Measurements from ENCODE around the gene MFSD6.

The MFSD6 gene

DNA sequence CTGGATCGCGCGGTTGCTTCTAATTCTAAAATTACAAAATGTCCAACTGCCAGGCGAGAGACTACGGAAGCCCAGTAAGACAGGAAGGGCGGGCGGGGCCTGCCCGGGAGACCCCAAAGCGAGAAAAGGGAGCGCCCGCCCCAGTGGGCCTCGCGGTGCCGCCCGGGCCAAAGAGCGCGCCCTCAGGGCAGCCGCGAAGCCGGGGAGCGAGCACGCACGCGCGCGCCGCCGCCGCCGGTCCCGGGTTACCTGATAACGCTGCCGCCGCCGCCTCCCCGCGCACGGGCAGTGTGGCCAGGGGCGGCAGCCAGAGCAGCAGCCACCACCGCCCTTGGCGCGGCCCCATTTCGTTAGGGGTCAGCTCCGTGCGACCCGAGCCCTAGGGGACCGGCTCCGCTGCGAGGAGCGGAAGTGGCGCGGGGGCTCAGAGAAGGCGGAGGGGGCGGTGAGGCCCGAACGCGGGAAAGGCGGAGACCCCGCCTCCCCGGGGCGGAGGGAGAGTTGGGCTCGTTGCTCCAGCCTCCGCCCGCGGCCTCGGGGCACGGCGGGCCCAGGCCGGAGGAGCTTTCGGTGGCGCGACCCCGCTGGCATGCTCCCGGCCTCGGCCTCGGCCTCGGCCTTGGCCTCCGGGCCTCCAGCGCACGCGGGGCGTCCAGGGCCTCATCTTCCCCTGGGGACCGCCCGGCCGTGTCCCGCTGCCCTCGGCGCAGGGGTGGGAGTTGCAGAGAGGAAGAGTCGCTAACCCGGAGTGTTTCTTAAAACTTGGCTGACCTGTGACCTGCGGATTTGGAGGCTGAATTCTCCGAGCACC, 126.4 kb downstream of the MFSD6 start, which contains the start of gene NEMP2:
TSS of gene NEMP2 (minus strand) at position 413 of the 811 bp plus-strand sequence. CDS start at position 346, 67 bp downstream.
- ATAC-seq = peak; percentile 78 to 79

DNA sequence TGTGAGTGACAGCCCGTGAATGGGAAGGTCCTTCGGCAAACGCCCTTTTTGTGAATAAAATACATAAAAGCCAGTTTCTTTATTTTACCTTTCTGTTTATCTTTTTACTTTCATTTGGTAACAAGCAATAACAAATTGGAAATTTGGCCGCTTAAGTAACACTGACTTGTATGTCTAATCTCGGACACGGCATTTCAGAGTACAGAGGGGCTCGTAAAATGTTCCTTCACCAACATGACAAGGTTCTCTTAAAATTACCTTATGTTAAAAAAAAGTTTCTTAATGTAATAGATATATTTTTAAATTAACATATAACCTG, 126.9 kb downstream of the MFSD6 start:
- no peak for ATAC-seq

DNA sequence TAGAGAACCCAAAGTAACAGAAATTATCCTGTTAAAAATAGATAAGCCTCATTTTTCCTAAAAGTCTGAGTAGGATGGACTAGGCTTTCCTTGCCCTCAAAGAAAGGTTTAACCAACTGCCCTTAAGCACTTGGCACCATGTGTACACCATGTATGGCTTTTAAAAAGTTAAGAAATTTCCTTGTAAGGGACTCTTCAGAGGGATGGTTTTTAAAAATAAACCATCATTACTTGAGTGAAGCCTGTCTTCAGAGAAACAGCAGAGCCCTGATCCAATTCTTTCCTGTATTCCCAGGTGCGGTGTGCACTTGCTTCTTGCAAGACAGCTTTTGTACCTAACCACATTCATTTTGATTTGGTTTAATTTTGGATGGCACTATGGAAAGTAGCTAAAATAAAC, 127.4 kb downstream of the MFSD6 start:
- no peak for ATAC-seq

DNA sequence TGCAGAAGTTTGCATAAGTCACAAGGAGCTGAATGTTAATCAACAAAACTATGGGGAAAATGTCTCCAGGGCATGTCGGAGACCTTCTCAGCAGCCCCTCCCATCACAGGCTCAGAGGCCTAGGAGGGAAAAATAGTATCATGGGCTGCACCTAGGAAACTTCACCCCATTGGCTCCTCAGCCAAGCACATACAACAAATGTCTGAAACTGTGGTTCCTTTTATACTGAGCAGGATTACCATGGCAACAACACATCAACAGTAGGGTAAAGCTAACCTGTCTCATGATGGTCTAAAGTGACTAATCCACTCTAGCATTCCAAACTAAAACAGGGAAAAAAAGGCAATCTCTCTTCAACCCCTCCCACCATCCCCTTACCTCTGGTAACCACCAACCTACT, 129.6 kb downstream of the MFSD6 start:
- no peak for ATAC-seq

DNA sequence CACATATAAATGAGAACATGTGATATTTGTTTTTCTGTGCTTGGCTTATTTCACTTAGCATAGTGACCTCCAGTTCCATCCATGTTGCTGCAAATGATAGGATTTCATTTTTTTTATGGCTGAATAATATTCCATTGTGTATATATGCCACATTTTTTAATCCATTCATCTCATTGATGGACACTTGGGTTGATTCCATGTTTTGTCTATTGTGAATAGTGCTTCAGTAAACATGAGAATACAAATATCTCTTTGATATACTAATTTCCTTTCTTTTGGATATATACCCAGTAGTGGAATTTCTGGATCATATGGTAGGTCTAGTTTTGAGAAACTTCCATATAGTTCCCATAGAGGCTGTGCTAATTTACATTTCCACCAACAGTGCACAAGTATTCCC, 130.0 kb downstream of the MFSD6 start:
- no peak for ATAC-seq

DNA sequence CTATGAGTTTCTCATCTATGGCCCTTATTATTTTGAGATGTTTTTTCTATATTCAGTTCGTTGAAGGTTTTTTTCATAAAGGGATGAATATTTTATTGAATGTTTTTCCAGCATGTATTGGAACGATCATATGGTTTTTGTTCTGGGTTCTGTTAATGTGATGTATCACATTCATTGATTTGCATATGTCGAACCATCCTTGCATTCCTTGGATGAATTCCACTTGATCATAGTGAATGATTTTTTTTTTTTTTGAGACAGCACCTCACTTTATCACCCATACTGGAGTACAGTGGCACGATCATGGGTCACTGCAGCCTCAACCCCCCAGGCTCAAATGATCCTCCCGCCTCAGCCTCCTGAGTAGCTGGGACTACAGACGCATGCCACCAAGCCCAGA, 131.9 kb downstream of the MFSD6 start:
- ATAC-seq = no peak

DNA sequence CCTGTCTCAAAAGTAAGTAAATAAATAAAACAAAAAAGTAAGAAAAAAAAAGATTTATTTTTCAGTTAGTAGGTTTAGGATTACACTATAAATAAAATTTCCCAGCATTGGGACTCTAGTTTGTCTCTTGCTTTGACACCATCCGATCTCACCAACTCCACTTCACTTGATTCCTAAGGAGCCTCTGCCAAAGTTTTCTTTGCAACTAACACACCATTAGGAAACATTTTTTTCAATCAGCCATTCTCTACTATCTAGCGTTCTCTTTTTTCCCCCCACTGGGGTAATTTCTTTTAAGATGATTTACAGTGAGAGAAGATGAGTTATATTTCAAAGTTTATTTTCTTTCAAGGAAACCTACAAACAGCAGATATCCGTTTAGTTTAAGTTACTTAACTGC, 136.9 kb downstream of the MFSD6 start:
- no peak for ATAC-seq

DNA sequence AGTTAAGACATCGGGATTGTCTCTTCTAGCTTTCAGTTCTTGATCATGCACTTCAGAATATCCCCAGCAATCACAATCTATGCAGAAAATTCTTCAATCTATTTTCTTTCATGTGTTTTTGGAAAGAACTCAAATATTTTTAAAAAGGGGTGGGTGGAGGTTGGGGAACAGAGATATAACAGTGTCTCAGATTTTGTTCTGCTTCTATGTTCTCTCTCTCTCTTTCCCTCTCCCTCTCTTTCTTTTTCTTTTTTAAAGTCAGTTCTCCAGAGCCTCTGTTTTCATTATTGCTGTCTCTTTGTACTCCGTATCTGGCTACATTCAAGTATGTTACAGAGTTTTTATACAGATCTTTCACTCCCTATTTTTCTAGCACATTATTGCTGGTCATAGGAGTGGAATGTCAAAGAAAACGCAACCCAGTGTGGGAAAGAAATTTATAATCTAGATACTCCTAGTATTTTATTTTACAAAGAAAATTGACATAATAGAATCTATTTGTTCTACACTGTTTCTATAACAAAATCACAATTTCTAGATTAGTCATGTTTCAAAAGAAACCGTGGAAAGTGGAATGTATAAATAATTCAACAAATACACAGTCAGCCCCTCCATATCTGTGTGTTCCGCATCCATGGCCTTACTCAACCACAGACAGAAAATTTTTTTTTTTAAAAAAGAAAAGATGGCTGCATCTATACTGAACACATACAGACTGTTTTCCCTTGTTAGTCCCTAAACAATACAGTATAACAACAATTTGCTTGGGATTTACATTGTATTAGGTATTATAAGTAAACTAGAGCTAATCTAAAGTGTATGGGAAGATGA, 137.6 kb downstream of the MFSD6 start:
- ATAC-seq = no peak

DNA sequence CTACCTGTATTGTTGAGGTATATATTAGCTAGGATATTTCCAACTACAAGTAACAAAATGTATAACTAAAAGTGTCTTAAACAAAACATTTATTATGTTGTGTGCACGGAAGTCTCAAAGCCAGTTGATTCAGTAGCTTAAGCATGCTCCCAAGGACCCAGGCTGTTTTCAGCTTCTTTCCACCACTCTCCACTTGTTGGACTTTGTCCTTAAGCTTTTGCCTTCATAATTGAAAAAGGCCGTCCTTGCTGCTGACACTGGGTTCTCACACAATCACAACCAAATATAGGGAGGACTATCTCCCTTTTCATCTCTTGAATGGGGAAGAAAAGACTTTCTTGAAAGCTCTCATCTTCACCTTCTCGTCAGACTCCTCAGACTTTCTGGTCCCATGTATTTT, 138.6 kb downstream of the MFSD6 start:
- ATAC-seq = no peak

DNA sequence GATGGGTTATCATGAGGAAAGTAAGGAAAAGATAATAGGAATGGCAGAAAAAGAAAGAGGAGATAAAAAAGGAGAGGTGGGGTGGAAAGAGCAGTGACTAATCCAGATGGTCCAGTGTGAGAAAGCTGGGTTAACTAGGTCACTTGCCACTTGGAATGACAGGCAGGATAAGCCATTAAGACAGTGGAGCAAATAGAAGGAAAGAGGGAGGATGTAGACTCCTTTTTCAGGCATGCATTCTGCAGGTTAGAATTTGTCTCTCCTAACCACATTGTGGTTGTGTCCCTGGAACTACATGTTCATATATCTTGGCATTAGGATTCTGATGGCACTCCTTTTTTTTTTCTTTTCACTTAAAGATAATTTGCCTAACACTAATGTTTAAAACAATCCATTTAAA, 139.7 kb downstream of the MFSD6 start:
- no peak for ATAC-seq

DNA sequence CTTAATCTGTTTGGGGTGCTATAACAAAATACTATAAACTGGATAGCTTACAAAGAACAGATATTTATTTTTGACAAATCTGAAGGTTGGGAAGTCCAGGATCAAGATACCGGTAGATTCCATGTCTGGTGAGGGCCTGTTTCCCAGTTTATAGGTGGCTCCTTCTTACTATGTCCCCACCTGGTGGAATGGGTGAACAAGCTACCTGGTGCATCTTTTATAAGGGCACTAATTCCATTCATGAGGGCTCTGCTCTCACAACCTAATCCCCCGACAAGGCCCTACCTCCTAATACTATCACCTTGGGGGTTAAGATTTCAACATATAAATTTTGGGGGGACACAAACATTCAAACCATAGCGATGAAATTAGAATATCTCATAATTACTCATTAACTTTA, 142.0 kb downstream of the MFSD6 start:
- ATAC-seq = no peak

Measured in activated CD4-positive, CD25-positive, alpha-beta regulatory T cell treated with anti-CD3 and anti-CD28 coated beads, Interleukin-2, amount 50 U/mL, for 24 hours (primary cell).